Uterus (tissue), 4 donors: ENCODE data around the gene NEK5. TPM values are rescaled to one million over a fixed set of nuclear protein-coding genes. Genes with fewer than 3 reads are reported as not detected.

Experiments
- DNase-seq, 2 donors: peaks; one replicate each; pipeline ENCODE4 v3.0.0-alpha.2; 2019 to 2020
- H3K27ac ChIP-seq, 2 donors: fragments of 200-600 bp; sonication (generic); 1 replicate in 1 of 2; 2 replicates in 1 of 2; pipeline ENCODE4 v1.5.1; 2016 to 2018
- H3K27me3 ChIP-seq, 2 donors: fragments of 200-600 bp; sonication (generic); one replicate each; pipeline ENCODE4 v1.5.1; 2018 to 2019; ENCODE audit warnings: control low read depth in 1 of 2
- H3K36me3 ChIP-seq, 2 donors: fragments of 200-600 bp; sonication (generic); one replicate each; pipeline ENCODE4 v1.5.1; 2019; ENCODE audit warnings: control low read depth in 1 of 2
- H3K4me1 ChIP-seq, 2 donors: fragments of 200-600 bp; sonication (generic); one replicate each; pipeline ENCODE4 v1.5.1; 2018 to 2019; ENCODE audit warnings: control low read depth in 1 of 2
- H3K4me3 ChIP-seq, 2 donors: fragments of 200-600 bp; sonication (generic); 1 replicate in 1 of 2; 2 replicates in 1 of 2; pipeline ENCODE4 v1.5.1; 2018 to 2019; ENCODE audit warnings: mild to moderate bottlenecking in 1 of 2
- H3K9me3 ChIP-seq, 2 donors: fragments of 200-600 bp; sonication (generic); one replicate each; pipeline ENCODE4 v1.5.1; 2019; ENCODE audit warnings: control low read depth in 1 of 2
- CTCF ChIP-seq, 4 experiments: fragments of 200-600 bp in 2 of 4; fragments of 450-650 bp in 2 of 4; sonication (generic) in 2 of 4; IDR thresholded peaks; one replicate each; pipeline ENCODE4 v1.5.1; 2016 to 2019; ENCODE audit warnings: antibody characterized with exemption in 4 of 4, mild to moderate bottlenecking in 2 of 4, moderate library complexity in 1 of 4
- POLR2A ChIP-seq, 2 donors: fragments of 450-650 bp; IDR thresholded peaks; one replicate each; pipeline ENCODE4 v1.6.1; 2016; ENCODE audit warnings: antibody characterized with exemption in 2 of 2, mild to moderate bottlenecking in 1 of 2, moderate library complexity in 1 of 2
- intact Hi-C: fragments of 100-400 bp; cut with DNase I; formaldehyde crosslinking; loops from one replicate; pipeline ENCODE4 v1.15.1; 2023; ENCODE audit warnings: low total_unique reads
- total RNA-seq, 4 donors: library from RNA; depleted of rRNA in 3 of 4; stranded (reverse); fragments of >200 nt in 3 of 4; gene quantifications; one replicate each; pipeline versions ENCODE4 v1.1.0 to v1.2.4, GENCODE V29; 2014 to 2023
- donor health status: DM: yes; HTN: yes; CAD: no.

NEK5 gene
- total RNA-seq, 4 donors from 2014 or later: 0.76 to 7.9 (median 3.5) TPM

- TF ChIP-seq POLR2A (IDR thresholded peaks at IDR 0.05): no peak
- TF ChIP-seq CTCF (IDR thresholded peaks at IDR 0.05): no peak
- Histone ChIP-seq H3K27me3 (no peaks in the 10 kb centered on the region), H3K36me3 (no peaks in the 10 kb centered on the region), H3K27ac (no peak overlapping the region), H3K4me3 (no peak overlapping the region), H3K4me1 (no peaks in the 10 kb centered on the region), H3K9me3 (no peaks in the 10 kb centered on the region)
- intact Hi-C loops: no loop called here
- no peak for DNase-seq
Observed at GRCh38 chr13:52136763-52137162, 7.9 kb upstream of the NEK5 start.

DNA sequence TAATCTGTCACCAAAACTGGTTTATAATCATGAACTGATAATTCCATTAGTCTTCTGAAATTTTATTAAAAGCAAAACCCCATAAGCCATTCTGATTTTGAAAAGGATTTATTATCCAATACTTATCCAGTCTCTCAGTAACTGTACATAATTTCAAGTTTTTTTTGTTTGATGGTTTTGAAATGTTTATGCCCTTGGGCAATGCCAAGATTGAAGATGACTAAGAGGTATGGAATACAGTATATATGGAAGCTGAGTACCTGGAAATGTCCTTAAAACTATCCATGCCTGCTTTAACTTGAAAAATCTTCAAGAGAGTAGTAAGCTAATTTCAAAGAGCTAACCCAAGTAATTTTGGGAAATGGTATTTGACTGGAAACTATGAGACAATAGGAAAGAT is 1.8 kb upstream of the NEK5 start:
- H3K9me3 ChIP-seq: no peaks in the 10 kb centered on the region
- H3K4me1 ChIP-seq: no peaks in the 10 kb centered on the region
- H3K36me3 ChIP-seq: no peaks in the 10 kb centered on the region
- no peaks in the 10 kb centered on the region for H3K27me3 ChIP-seq
- intact Hi-C loops: no loop called here
- H3K27ac ChIP-seq: no peak overlapping the region
- DNase-seq: no peak
- no peak overlapping the region for H3K4me3 ChIP-seq
- TF ChIP-seq POLR2A (IDR thresholded peaks at IDR 0.05): no peak
- no peak for TF ChIP-seq CTCF (IDR thresholded peaks at IDR 0.05)

DNA sequence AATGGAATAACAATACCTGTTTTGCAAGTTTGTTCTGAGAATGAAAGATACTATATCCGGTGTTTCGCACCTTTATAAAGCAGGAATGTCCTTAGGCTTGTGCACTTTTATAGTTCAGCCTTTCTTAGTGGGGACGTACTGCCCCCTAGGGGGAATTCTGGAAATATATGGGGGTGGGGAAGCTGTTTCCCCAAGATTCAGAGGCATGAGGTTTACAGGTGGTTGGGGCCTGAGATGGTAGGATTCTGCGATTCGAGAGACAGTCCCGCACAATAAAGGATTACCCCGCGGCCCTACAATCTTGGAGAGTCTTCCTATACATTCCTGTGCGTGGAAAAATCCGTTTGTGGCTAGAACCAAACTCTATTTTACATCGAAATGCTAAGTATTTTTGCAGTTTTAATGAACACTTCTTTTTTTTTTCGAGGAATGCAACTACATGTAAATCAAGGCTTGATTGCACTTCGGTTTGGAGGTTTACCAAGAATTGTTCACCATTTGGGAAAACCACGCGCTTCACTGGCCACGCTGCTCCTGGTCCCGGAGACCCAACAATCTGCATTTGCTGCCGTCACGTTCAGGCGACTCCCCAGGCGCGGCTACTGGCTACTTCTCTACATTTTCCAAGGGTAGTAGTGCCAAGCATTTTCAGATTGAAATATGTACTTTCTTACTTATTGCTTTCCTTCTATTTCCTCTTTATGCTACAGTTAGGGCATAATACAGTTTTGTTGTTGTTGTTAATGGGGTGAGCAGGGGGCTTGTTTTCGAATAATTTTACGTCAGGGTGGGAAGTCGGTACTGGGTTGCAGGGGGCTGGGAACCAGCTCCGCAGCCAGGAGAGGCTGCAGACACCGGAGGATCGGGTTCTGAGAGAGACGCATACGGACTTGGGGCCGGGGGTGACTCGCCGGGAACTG is 830 bp downstream of the NEK5 start:
- Histone ChIP-seq H3K9me3 (no peaks in the 10 kb centered on the region), H3K4me1 (no peaks in the 10 kb centered on the region), H3K4me3 (peak overlapping the region; percentile 49 to 64), H3K27ac (peak overlapping the region; percentile 50), H3K27me3 (no peaks in the 10 kb centered on the region), H3K36me3 (no peaks in the 10 kb centered on the region)
- DNase-seq: peak; percentile 47 to 54
- intact Hi-C loops: loop anchor here (10.0 kb wide), 1 partner anchor 313 kb away; no protein-coding TSS in a partner anchor
- no peak for TF ChIP-seq POLR2A (IDR thresholded peaks at IDR 0.05)
- TF ChIP-seq CTCF (IDR thresholded peaks at IDR 0.05): peak; percentile 83 to 87 (median 84)

- Histone ChIP-seq H3K9me3 (no peaks in the 10 kb centered on the region), H3K4me1 (no peaks in the 10 kb centered on the region), H3K27ac (peak overlapping the region; percentile 50), H3K36me3 (no peaks in the 10 kb centered on the region), H3K4me3 (no peak overlapping the region), H3K27me3 (no peaks in the 10 kb centered on the region)
- no peak for DNase-seq
- no peak for TF ChIP-seq CTCF (IDR thresholded peaks at IDR 0.05)
- no peak for TF ChIP-seq POLR2A (IDR thresholded peaks at IDR 0.05)
- intact Hi-C loops: loop anchor here (10.0 kb wide), 1 partner anchor 313 kb away; no protein-coding TSS in a partner anchor
Observed at GRCh38 chr13:52127378-52127777, 1.5 kb downstream of the NEK5 start.

DNA sequence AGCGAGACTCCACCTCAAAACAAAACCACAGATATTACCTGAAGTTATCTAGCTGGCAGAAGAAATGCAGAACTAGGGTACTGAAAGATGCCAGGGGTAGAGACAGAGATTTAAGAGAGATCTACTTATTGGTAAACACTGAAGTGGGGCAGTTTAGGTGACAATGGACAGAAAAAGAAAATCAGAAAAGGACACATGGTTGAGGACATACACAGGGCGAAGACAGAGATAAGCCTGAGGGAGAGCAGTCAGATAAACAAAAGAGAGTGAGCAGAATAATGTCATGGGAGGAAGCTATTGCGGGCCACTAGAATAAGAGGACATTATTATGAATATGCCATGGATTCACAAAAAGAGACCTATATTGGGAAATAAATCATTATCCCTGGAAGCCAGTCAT is 3.3 kb downstream of the NEK5 start:
- Histone ChIP-seq H3K36me3 (no peaks in the 10 kb centered on the region), H3K9me3 (no peaks in the 10 kb centered on the region), H3K27ac (no peak overlapping the region), H3K4me3 (no peak overlapping the region), H3K27me3 (no peaks in the 10 kb centered on the region), H3K4me1 (no peaks in the 10 kb centered on the region)
- DNase-seq: no peak
- TF ChIP-seq CTCF (IDR thresholded peaks at IDR 0.05) (no peak), POLR2A (IDR thresholded peaks at IDR 0.05) (no peak)
- intact Hi-C loops: loop anchor here (10.0 kb wide), 1 partner anchor 311 kb away; no protein-coding TSS in a partner anchor
